ENCODE data around the gene KLHL22. TPM values are rescaled to one million over a fixed set of nuclear protein-coding genes. Genes with fewer than 3 reads are reported as not detected.
A peak's percentile ranks its signal among the peaks of the same experiment; 100 is the strongest.

Gene KLHL22
- total and polyA plus RNA-seq, 4 donors, result 2.0 to 20.3 (median 8.7) TPM

GRCh38 chr22:20435436-20436306 is 59.9 kb downstream of the KLHL22 start:
- peaks cover 6 to 32% (median 19%) of the 10 kb centered on the region in 4 donors for H3K4me1 ChIP-seq (ENCODE audit: control insufficient read depth in 4 of 4, insufficient read depth in 4 of 4, low read length in 3 of 4)
- H3K9me3 ChIP-seq (ENCODE audit: control insufficient read depth in 4 of 4, low read length in 3 of 4), result no peaks in the 10 kb centered on the region
- 70% methylated on average over 11 of the region's 11 CpGs for WGBS
- H3K9ac ChIP-seq (ENCODE audit: low read depth in 1 of 2, low read length in 2 of 2), result no peak overlapping the region
- H3K4me3 ChIP-seq (ENCODE audit: low read depth in 1 of 3, low read length in 3 of 3), result peak overlapping the region in 1 of 3 donors; percentile 51
- no peak for DNase-seq (ENCODE audit: low spot score)
- no peaks in the 10 kb centered on the region for H3K36me3 ChIP-seq (ENCODE audit: control insufficient read depth in 4 of 4, insufficient read depth in 3 of 4, low read depth in 1 of 4, low read length in 3 of 4)
- H3K27ac ChIP-seq (ENCODE audit: low read depth in 1 of 2, low read length in 2 of 2), result no peak overlapping the region
- no peaks in the 10 kb centered on the region for H3K27me3 ChIP-seq (ENCODE audit: control insufficient read depth in 4 of 4, insufficient read depth in 4 of 4, low read length in 3 of 4)
- TF ChIP-seq EGR1 (IDR thresholded peaks at IDR 0.05; ENCODE audit: low read depth in 2 of 2) (no peak), RXRA (IDR thresholded peaks at IDR 0.05) (no peak), HNF4A (conservative IDR thresholded peaks at IDR 0.05) (no peak), FOXA2 (IDR thresholded peaks at IDR 0.05) (no peak), FOXA1 (IDR thresholded peaks at IDR 0.05) (no peak), GABPA (IDR thresholded peaks at IDR 0.05 in 1 of 2, conservative IDR thresholded peaks at IDR 0.05 in 1 of 2) (no peak), ATF3 (IDR thresholded peaks at IDR 0.05) (no peak), SP1 (IDR thresholded peaks at IDR 0.05) (no peak), NR2F2 (IDR thresholded peaks at IDR 0.05) (no peak), CTCF (IDR thresholded peaks at IDR 0.05; ENCODE audit: low read depth, low read length, missing input control) (no peak), YY1 (IDR thresholded peaks at IDR 0.05) (no peak), JUND (IDR thresholded peaks at IDR 0.05) (no peak)
- TF ChIP-seq, protein P1, sequence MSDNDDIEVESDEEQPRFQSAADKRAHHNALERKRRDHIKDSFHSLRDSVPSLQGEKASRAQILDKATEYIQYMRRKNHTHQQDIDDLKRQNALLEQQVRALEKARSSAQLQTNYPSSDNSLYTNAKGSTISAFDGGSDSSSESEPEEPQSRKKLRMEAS (IDR thresholded peaks at IDR 0.05), result no peak
- TF ChIP-seq, protein P2, sequence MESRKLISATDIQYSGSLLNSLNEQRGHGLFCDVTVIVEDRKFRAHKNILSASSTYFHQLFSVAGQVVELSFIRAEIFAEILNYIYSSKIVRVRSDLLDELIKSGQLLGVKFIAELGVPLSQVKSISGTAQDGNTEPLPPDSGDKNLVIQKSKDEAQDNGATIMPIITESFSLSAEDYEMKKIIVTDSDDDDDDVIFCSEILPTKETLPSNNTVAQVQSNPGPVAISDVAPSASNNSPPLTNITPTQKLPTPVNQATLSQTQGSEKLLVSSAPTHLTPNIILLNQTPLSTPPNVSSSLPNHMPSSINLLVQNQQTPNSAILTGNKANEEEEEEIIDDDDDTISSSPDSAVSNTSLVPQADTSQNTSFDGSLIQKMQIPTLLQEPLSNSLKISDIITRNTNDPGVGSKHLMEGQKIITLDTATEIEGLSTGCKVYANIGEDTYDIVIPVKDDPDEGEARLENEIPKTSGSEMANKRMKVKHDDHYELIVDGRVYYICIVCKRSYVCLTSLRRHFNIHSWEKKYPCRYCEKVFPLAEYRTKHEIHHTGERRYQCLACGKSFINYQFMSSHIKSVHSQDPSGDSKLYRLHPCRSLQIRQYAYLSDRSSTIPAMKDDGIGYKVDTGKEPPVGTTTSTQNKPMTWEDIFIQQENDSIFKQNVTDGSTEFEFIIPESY (IDR thresholded peaks at IDR 0.05), result no peak

GRCh38 chr22:20434773-20435172 is 60.8 kb downstream of the KLHL22 start:
- no peak overlapping the region for H3K4me3 ChIP-seq (ENCODE audit: low read depth in 1 of 3, low read length in 3 of 3)
- peaks cover 9 to 41% (median 26%) of the 10 kb centered on the region in 4 donors for H3K4me1 ChIP-seq (ENCODE audit: control insufficient read depth in 4 of 4, insufficient read depth in 4 of 4, low read length in 3 of 4)
- 95% methylated on average over 3 of the region's 3 CpGs for WGBS
- no peak overlapping the region for H3K27ac ChIP-seq (ENCODE audit: low read depth in 1 of 2, low read length in 2 of 2)
- H3K27me3 ChIP-seq (ENCODE audit: control insufficient read depth in 4 of 4, insufficient read depth in 4 of 4, low read length in 3 of 4), result peaks cover 0 to 3% (median 2%) of the 10 kb centered on the region in 4 donors
- no peaks in the 10 kb centered on the region for H3K36me3 ChIP-seq (ENCODE audit: control insufficient read depth in 4 of 4, insufficient read depth in 3 of 4, low read depth in 1 of 4, low read length in 3 of 4)
- no peaks in the 10 kb centered on the region for H3K9me3 ChIP-seq (ENCODE audit: control insufficient read depth in 4 of 4, low read length in 3 of 4)
- TF ChIP-seq, protein P2 (IDR thresholded peaks at IDR 0.05), result no peak
- TF ChIP-seq SP1 (IDR thresholded peaks at IDR 0.05) (no peak), YY1 (IDR thresholded peaks at IDR 0.05) (no peak), TAF1 (conservative IDR thresholded peaks at IDR 0.05) (no peak), HNF4A (conservative IDR thresholded peaks at IDR 0.05) (no peak), RAD21 (IDR thresholded peaks at IDR 0.05) (no peak), ATF3 (IDR thresholded peaks at IDR 0.05) (no peak), GABPA (IDR thresholded peaks at IDR 0.05 in 1 of 2, conservative IDR thresholded peaks at IDR 0.05 in 1 of 2) (no peak)
- TF ChIP-seq, protein P1 (IDR thresholded peaks at IDR 0.05), result no peak
- DNase-seq (ENCODE audit: low spot score), result no peak
- no peak overlapping the region for H3K9ac ChIP-seq (ENCODE audit: low read depth in 1 of 2, low read length in 2 of 2)

All from liver (tissue), 9 donors.